HT1080 (cell line): ENCODE data around the gene NSUN5. TPM values are rescaled to one million over a fixed set of nuclear protein-coding genes. Genes with fewer than 3 reads are reported as not detected.
"Not testable (repeated sequence)": the region's sequence is repeated elsewhere in the genome, so short reads cannot be mapped to it uniquely, and the experiment has no call there.

Experiments
- DNase-seq: peaks from one replicate; pipeline ENCODE4 v3.0.0-alpha.2; 2015; ENCODE audit warnings: low read depth
- small RNA-seq: library from RNA; depleted of rRNA; stranded (forward); fragments of <200 nt; gene quantifications from one replicate; pipeline ENCODE3, GENCODE V24; 2014
- total RNA-seq: library from RNA; depleted of rRNA; stranded (reverse); fragments of >200 nt; shearing (Covaris generic); gene quantifications from 2 replicates; pipeline ENCODE4 v1.2.3, GENCODE V29; 2014; rRNA removed

NSUN5 gene
- total RNA-seq, 1 experiment from 2014 or later, result 50.3 TPM

- DNase-seq, result not testable (repeated sequence)
Measured at GRCh38 chr7:73297235-73297634, 11.4 kb downstream of the NSUN5 start.

DNA sequence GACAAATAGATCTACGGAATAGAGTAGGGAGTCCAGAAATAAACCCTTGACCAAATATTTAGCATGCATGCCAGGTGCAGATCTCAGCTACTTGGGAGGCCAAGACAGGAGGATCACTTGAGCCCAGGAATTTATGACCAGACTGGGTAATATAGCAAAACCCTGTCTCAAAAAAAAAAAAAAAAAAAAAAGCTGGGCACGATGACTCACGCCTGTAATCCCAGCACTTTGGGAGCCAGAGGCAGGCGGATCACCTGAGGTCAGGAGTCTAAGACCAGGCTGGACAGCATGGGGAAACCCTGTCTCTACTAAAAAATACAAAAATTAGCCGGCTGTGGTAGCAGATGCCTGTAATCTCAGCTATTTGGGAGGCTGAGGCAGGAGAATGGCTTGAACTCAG is 31.4 kb downstream of the NSUN5 start:
- DNase-seq, result not testable (repeated sequence)

- DNase-seq, result not testable (repeated sequence)
Measured at GRCh38 chr7:73267813-73268212, 40.8 kb downstream of the NSUN5 start.

DNA sequence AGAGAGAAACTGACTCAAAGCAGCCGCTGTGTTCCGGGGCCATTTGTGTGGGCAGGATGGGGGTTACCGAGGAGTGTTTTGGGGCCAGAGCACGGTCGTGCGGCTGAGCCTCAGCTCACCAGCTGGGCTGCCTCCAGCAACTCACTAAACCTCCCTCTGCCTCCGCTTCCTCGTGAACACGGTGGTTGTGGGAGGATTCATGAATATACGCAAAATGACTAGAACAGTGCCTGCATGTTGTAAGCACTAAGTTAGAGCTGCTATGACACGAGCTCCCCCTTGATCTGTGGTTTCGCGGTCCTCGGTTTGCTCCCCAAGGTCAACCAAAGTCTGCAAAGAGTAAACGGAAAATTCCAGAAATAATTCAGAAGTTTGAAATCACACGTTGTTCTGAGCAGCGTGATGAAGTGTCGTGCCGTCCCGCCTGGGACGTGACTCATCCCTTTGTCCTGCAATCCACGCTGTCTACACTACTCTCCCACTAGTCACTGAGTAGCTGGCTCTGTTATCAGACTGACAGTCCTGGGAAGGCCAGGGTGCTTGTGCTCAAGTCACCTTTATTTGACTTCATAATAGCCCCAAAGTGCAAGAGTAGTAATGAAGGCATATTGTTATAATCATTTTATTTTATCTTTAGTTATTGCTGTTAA is 41.8 kb downstream of the NSUN5 start:
- DNase-seq, result not testable (repeated sequence)

GRCh38 chr7:73262416-73262815 is 46.2 kb downstream of the NSUN5 start:
- not testable (repeated sequence) for DNase-seq

Small RNA genes lying within 50 kb of the gene (small RNA-seq; reads per million reads assigned to genes)
- gene RNU6-1080P, result not detected

Other genes starting within 250 kb of the NSUN5 start
- not detected in 2 replicates for gene SPDYE9, start 222.8 kb downstream of the NSUN5 start, total RNA-seq
- not detected in 2 replicates for gene TRIM50, start 19.3 kb upstream of the NSUN5 start, total RNA-seq
- not detected in 2 replicates for gene FKBP6, start 19.3 kb upstream of the NSUN5 start, total RNA-seq
- gene FZD9, start 125.0 kb upstream of the NSUN5 start, total RNA-seq, result 0.10 TPM in 1 of 2 replicates, not detected in the other
- 68.5 and 70.7 TPM in 2 replicates for gene BAZ1B, start 213.5 kb upstream of the NSUN5 start, total RNA-seq
- gene BCL7B, start 248.9 kb upstream of the NSUN5 start, total RNA-seq, result 40.9 and 49.6 TPM in 2 replicates